ENCODE data around the gene ALG6.

Gene ALG6

GRCh38 chr1:63450416-63450815, 83.0 kb downstream of the ALG6 start:
- no peak overlapping the region for H2BK15ac ChIP-seq (ENCODE audit: low read depth, poor library complexity, severe bottlenecking)
- H3K18ac ChIP-seq (ENCODE audit: low read depth in 1 of 2, low read length in 2 of 2) = no peak overlapping the region
- peaks cover 1% of the 10 kb centered on the region for H3K79me1 ChIP-seq (replicated peaks; ENCODE audit: low read length, poor library complexity, severe bottlenecking)
- no CpG with 5 or more reads among the region's 1 CpG for WGBS
- no peak for DNase-seq
- no peak overlapping the region for H4K8ac ChIP-seq (ENCODE audit: low read length)
- H3K9ac ChIP-seq (ENCODE audit: low read length) = no peak overlapping the region
- H2BK120ac ChIP-seq (ENCODE audit: low read depth, low read length) = no peak overlapping the region
- H2AK5ac ChIP-seq (ENCODE audit: low read length, severe bottlenecking) = no peak overlapping the region
- no peak overlapping the region for H3K4me2 ChIP-seq (ENCODE audit: low read length, poor library complexity, severe bottlenecking)
- H4K91ac ChIP-seq (ENCODE audit: low read length) = no peak overlapping the region
- no peaks in the 10 kb centered on the region for H3K4me1 ChIP-seq (ENCODE audit: control insufficient read depth, insufficient read depth, low read depth, low read length)
- no peak overlapping the region for H3K4ac ChIP-seq (ENCODE audit: low read depth in 1 of 2, low read length in 2 of 2)
- no peak overlapping the region for H3K23ac ChIP-seq (ENCODE audit: low read length in 2 of 2)
- no peaks in the 10 kb centered on the region for H3K27me3 ChIP-seq (ENCODE audit: control insufficient read depth in 1 of 2, insufficient read depth in 1 of 2, low read length in 2 of 2)
- H3K9me3 ChIP-seq (ENCODE audit: control insufficient read depth, low read length) = no peaks in the 10 kb centered on the region
- H3K14ac ChIP-seq (ENCODE audit: low read length in 2 of 2) = no peak overlapping the region
- no peak overlapping the region for H3K4me3 ChIP-seq (ENCODE audit: insufficient read depth in 1 of 2, low read depth in 1 of 2, low read length in 2 of 2)
- H2AFZ ChIP-seq (ENCODE audit: low read depth, low read length) = no peak overlapping the region
- H3K36me3 ChIP-seq (ENCODE audit: control insufficient read depth in 1 of 2, insufficient read depth in 2 of 2, low read depth in 1 of 2, low read length in 2 of 2) = peaks cover 0 to 2% of the 10 kb centered on the region in 2 experiments
- H2BK5ac ChIP-seq (ENCODE audit: low read depth, low read length, poor library complexity, severe bottlenecking) = no peak overlapping the region
- no peak overlapping the region for H3K27ac ChIP-seq (ENCODE audit: low read length, poor library complexity, severe bottlenecking)
- no peak overlapping the region for H2BK12ac ChIP-seq (ENCODE audit: low read length in 2 of 2)

- H2AK5ac ChIP-seq (ENCODE audit: low read length, severe bottlenecking) = no peak overlapping the region
- H3K27me3 ChIP-seq (ENCODE audit: control insufficient read depth in 1 of 2, insufficient read depth in 1 of 2, low read length in 2 of 2) = no peaks in the 10 kb centered on the region
- no peak overlapping the region for H2AFZ ChIP-seq (ENCODE audit: low read depth, low read length)
- H2BK120ac ChIP-seq (ENCODE audit: low read depth, low read length) = no peak overlapping the region
- H3K9ac ChIP-seq (ENCODE audit: low read length) = no peak overlapping the region
- no peak overlapping the region for H3K4me2 ChIP-seq (ENCODE audit: low read length, poor library complexity, severe bottlenecking)
- H3K4me3 ChIP-seq (ENCODE audit: insufficient read depth in 1 of 2, low read depth in 1 of 2, low read length in 2 of 2) = no peak overlapping the region
- no peak overlapping the region for H2BK5ac ChIP-seq (ENCODE audit: low read depth, low read length, poor library complexity, severe bottlenecking)
- H2BK15ac ChIP-seq (ENCODE audit: low read depth, poor library complexity, severe bottlenecking) = no peak overlapping the region
- H3K14ac ChIP-seq (ENCODE audit: low read length in 2 of 2) = no peak overlapping the region
- H3K23ac ChIP-seq (ENCODE audit: low read length in 2 of 2) = no peak overlapping the region
- H4K91ac ChIP-seq (ENCODE audit: low read length) = no peak overlapping the region
- no peak for DNase-seq
- no peaks in the 10 kb centered on the region for H3K9me3 ChIP-seq (ENCODE audit: control insufficient read depth, low read length)
- H3K4ac ChIP-seq (ENCODE audit: low read depth in 1 of 2, low read length in 2 of 2) = no peak overlapping the region
- H3K18ac ChIP-seq (ENCODE audit: low read depth in 1 of 2, low read length in 2 of 2) = no peak overlapping the region
- WGBS = no CpG with 5 or more reads among the region's 2 CpGs
- H3K36me3 ChIP-seq (ENCODE audit: control insufficient read depth in 1 of 2, insufficient read depth in 2 of 2, low read depth in 1 of 2, low read length in 2 of 2) = peaks cover 0 to 2% of the 10 kb centered on the region in 2 experiments
- no peak overlapping the region for H3K27ac ChIP-seq (ENCODE audit: low read length, poor library complexity, severe bottlenecking)
- no peak overlapping the region for H2BK12ac ChIP-seq (ENCODE audit: low read length in 2 of 2)
- no peak overlapping the region for H4K8ac ChIP-seq (ENCODE audit: low read length)
- H3K79me1 ChIP-seq (replicated peaks; ENCODE audit: low read length, poor library complexity, severe bottlenecking) = peaks cover 1% of the 10 kb centered on the region
- no peaks in the 10 kb centered on the region for H3K4me1 ChIP-seq (ENCODE audit: control insufficient read depth, insufficient read depth, low read depth, low read length)
Measured at GRCh38 chr1:63453232-63453631, 85.8 kb downstream of the ALG6 start.

GRCh38 chr1:63454269-63454668, 86.8 kb downstream of the ALG6 start:
- no peak overlapping the region for H3K4ac ChIP-seq (ENCODE audit: low read depth in 1 of 2, low read length in 2 of 2)
- H3K36me3 ChIP-seq (ENCODE audit: control insufficient read depth in 1 of 2, insufficient read depth in 2 of 2, low read depth in 1 of 2, low read length in 2 of 2) = peaks cover 0 to 2% of the 10 kb centered on the region in 2 experiments
- no peak overlapping the region for H3K9ac ChIP-seq (ENCODE audit: low read length)
- H3K23ac ChIP-seq (ENCODE audit: low read length in 2 of 2) = no peak overlapping the region
- no peak overlapping the region for H3K4me2 ChIP-seq (ENCODE audit: low read length, poor library complexity, severe bottlenecking)
- no peak overlapping the region for H2BK120ac ChIP-seq (ENCODE audit: low read depth, low read length)
- no peak overlapping the region for H2AFZ ChIP-seq (ENCODE audit: low read depth, low read length)
- no peak overlapping the region for H2BK5ac ChIP-seq (ENCODE audit: low read depth, low read length, poor library complexity, severe bottlenecking)
- H3K18ac ChIP-seq (ENCODE audit: low read depth in 1 of 2, low read length in 2 of 2) = no peak overlapping the region
- H3K27ac ChIP-seq (ENCODE audit: low read length, poor library complexity, severe bottlenecking) = no peak overlapping the region
- H2BK15ac ChIP-seq (ENCODE audit: low read depth, poor library complexity, severe bottlenecking) = no peak overlapping the region
- no peak overlapping the region for H3K14ac ChIP-seq (ENCODE audit: low read length in 2 of 2)
- peaks cover 1% of the 10 kb centered on the region for H3K79me1 ChIP-seq (replicated peaks; ENCODE audit: low read length, poor library complexity, severe bottlenecking)
- H2BK12ac ChIP-seq (ENCODE audit: low read length in 2 of 2) = no peak overlapping the region
- H3K4me1 ChIP-seq (ENCODE audit: control insufficient read depth, insufficient read depth, low read depth, low read length) = no peaks in the 10 kb centered on the region
- no peak overlapping the region for H4K91ac ChIP-seq (ENCODE audit: low read length)
- no peaks in the 10 kb centered on the region for H3K27me3 ChIP-seq (ENCODE audit: control insufficient read depth in 1 of 2, insufficient read depth in 1 of 2, low read length in 2 of 2)
- no peak overlapping the region for H2AK5ac ChIP-seq (ENCODE audit: low read length, severe bottlenecking)
- H3K9me3 ChIP-seq (ENCODE audit: control insufficient read depth, low read length) = no peaks in the 10 kb centered on the region
- no peak overlapping the region for H4K8ac ChIP-seq (ENCODE audit: low read length)
- peak; percentile 12 for DNase-seq
- H3K4me3 ChIP-seq (ENCODE audit: insufficient read depth in 1 of 2, low read depth in 1 of 2, low read length in 2 of 2) = no peak overlapping the region

GRCh38 chr1:63458750-63459149, 91.3 kb downstream of the ALG6 start:
- H3K23ac ChIP-seq (ENCODE audit: low read length in 2 of 2) = no peak overlapping the region
- H3K18ac ChIP-seq (ENCODE audit: low read depth in 1 of 2, low read length in 2 of 2) = no peak overlapping the region
- no peak overlapping the region for H2AK5ac ChIP-seq (ENCODE audit: low read length, severe bottlenecking)
- H3K9me3 ChIP-seq (ENCODE audit: control insufficient read depth, low read length) = peaks cover 14% of the 10 kb centered on the region
- peaks cover 0 to 7% of the 10 kb centered on the region in 2 experiments for H3K36me3 ChIP-seq (ENCODE audit: control insufficient read depth in 1 of 2, insufficient read depth in 2 of 2, low read depth in 1 of 2, low read length in 2 of 2)
- no peak overlapping the region for H3K4me3 ChIP-seq (ENCODE audit: insufficient read depth in 1 of 2, low read depth in 1 of 2, low read length in 2 of 2)
- no peak overlapping the region for H3K27ac ChIP-seq (ENCODE audit: low read length, poor library complexity, severe bottlenecking)
- no peak overlapping the region for H3K9ac ChIP-seq (ENCODE audit: low read length)
- no peak overlapping the region for H2BK12ac ChIP-seq (ENCODE audit: low read length in 2 of 2)
- no peak overlapping the region for H2BK5ac ChIP-seq (ENCODE audit: low read depth, low read length, poor library complexity, severe bottlenecking)
- no peak overlapping the region for H3K14ac ChIP-seq (ENCODE audit: low read length in 2 of 2)
- H2BK15ac ChIP-seq (ENCODE audit: low read depth, poor library complexity, severe bottlenecking) = no peak overlapping the region
- H3K4ac ChIP-seq (ENCODE audit: low read depth in 1 of 2, low read length in 2 of 2) = no peak overlapping the region
- H2AFZ ChIP-seq (ENCODE audit: low read depth, low read length) = no peak overlapping the region
- no peak overlapping the region for H4K8ac ChIP-seq (ENCODE audit: low read length)
- no peak overlapping the region for H3K4me2 ChIP-seq (ENCODE audit: low read length, poor library complexity, severe bottlenecking)
- DNase-seq = no peak
- H3K79me1 ChIP-seq (replicated peaks; ENCODE audit: low read length, poor library complexity, severe bottlenecking) = no peaks in the 10 kb centered on the region
- no peak overlapping the region for H2BK120ac ChIP-seq (ENCODE audit: low read depth, low read length)
- H3K27me3 ChIP-seq (ENCODE audit: control insufficient read depth in 1 of 2, insufficient read depth in 1 of 2, low read length in 2 of 2) = no peaks in the 10 kb centered on the region
- no peak overlapping the region for H4K91ac ChIP-seq (ENCODE audit: low read length)
- no peaks in the 10 kb centered on the region for H3K4me1 ChIP-seq (ENCODE audit: control insufficient read depth, insufficient read depth, low read depth, low read length)

Measured in mesenchymal stem cell (in vitro differentiated cells and primary cell).